Type B pancreatic cell (in vitro differentiated cells): Measurements from ENCODE around the gene ARNT2. TPM values are rescaled to one million over a fixed set of nuclear protein-coding genes. Genes with fewer than 3 reads are reported as not detected.

ENCODE experiments used
- DNase-seq: peaks from one replicate; pipeline ENCODE4 v3.0.0; 2021; ENCODE audit warnings: mixed read lengths; ENCODE audit not compliant: unreplicated experiment; ENCODE audit errors: extremely low spot score
- H3K27ac Mint-ChIP-seq: 2 replicates; pipeline ENCODE4 v1.8.0; 2021; ENCODE audit warnings: mild to moderate bottlenecking, mixed read lengths
- H3K27me3 Mint-ChIP-seq: 2 replicates; pipeline ENCODE4 v1.8.0; 2021; ENCODE audit warnings: mixed read lengths
- H3K36me3 Mint-ChIP-seq: 2 replicates; pipeline ENCODE4 v1.8.0; 2021; ENCODE audit warnings: mixed read lengths
- H3K4me1 Mint-ChIP-seq: one replicate; pipeline ENCODE4 v1.8.0; 2021; ENCODE audit warnings: mixed read lengths; ENCODE audit not compliant: unreplicated experiment
- H3K4me3 Mint-ChIP-seq: 2 replicates; pipeline ENCODE4 v1.8.0; 2021; ENCODE audit warnings: mild to moderate bottlenecking, mixed read lengths
- H3K9me3 Mint-ChIP-seq: 2 replicates; pipeline ENCODE4 v1.8.0; 2021; ENCODE audit warnings: mixed read lengths
- CTCF ChIP-seq: fragments of 200-600 bp; sonication (generic); conservative IDR thresholded peaks from 2 replicates; pipeline ENCODE4 v1.5.0; 2021; ENCODE audit warnings: antibody characterized with exemption, mild to moderate bottlenecking
- total RNA-seq: library from RNA; stranded (reverse); gene quantifications from 2 replicates; pipeline ENCODE4 v1.2.1, GENCODE V29; 2021; ENCODE audit warnings: low replicate concordance

The ARNT2 gene
- total RNA-seq, 1 donor from 2014 or later, result 22.4 TPM

- Mint-ChIP-seq H3K9me3 (no peaks in the 10 kb centered on the region), H3K27ac (no peak overlapping the region), H3K27me3 (no peaks in the 10 kb centered on the region), H3K4me1 (peaks cover 29% of the 10 kb centered on the region), H3K36me3 (peaks cover 13% of the 10 kb centered on the region), H3K4me3 (no peak overlapping the region)
- no peak for DNase-seq
- no peak for TF ChIP-seq CTCF
These were observed 87.1 kb downstream of the ARNT2 start for GRCh38 chr15:80491163-80491847.

- no peak for DNase-seq
- TF ChIP-seq CTCF, result no peak
- no peak overlapping the region for H3K4me3 Mint-ChIP-seq
- no peaks in the 10 kb centered on the region for H3K9me3 Mint-ChIP-seq
- no peaks in the 10 kb centered on the region for H3K27me3 Mint-ChIP-seq
- no peak overlapping the region for H3K27ac Mint-ChIP-seq
- H3K4me1 Mint-ChIP-seq, result peaks cover 29% of the 10 kb centered on the region
- H3K36me3 Mint-ChIP-seq, result peaks cover 15% of the 10 kb centered on the region
These were observed 88.2 kb downstream of the ARNT2 start for GRCh38 chr15:80492409-80492808.

GRCh38 chr15:80492874-80493273 lies 88.7 kb downstream of the ARNT2 start:
- no peak overlapping the region for H3K4me3 Mint-ChIP-seq
- no peak for TF ChIP-seq CTCF
- H3K27ac Mint-ChIP-seq, result no peak overlapping the region
- no peak for DNase-seq
- no peaks in the 10 kb centered on the region for H3K27me3 Mint-ChIP-seq
- peaks cover 29% of the 10 kb centered on the region for H3K4me1 Mint-ChIP-seq
- H3K36me3 Mint-ChIP-seq, result peaks cover 15% of the 10 kb centered on the region
- H3K9me3 Mint-ChIP-seq, result no peaks in the 10 kb centered on the region

GRCh38 chr15:80494351-80494751 lies 90.2 kb downstream of the ARNT2 start:
- peak overlapping the region; percentile 4 for H3K27ac Mint-ChIP-seq

GRCh38 chr15:80494756-80495155 lies 90.6 kb downstream of the ARNT2 start:
- peaks cover 25% of the 10 kb centered on the region for H3K4me1 Mint-ChIP-seq
- peak overlapping the region; percentile 4 for H3K27ac Mint-ChIP-seq
- H3K4me3 Mint-ChIP-seq, result no peak overlapping the region
- H3K36me3 Mint-ChIP-seq, result peaks cover 15% of the 10 kb centered on the region
- no peak for DNase-seq
- no peak for TF ChIP-seq CTCF
- H3K27me3 Mint-ChIP-seq, result no peaks in the 10 kb centered on the region
- H3K9me3 Mint-ChIP-seq, result no peaks in the 10 kb centered on the region

More at GRCh38 chr15:80494351-80494751, 90.2 kb downstream of the ARNT2 start:
- no peaks in the 10 kb centered on the region for H3K27me3 Mint-ChIP-seq
- no peak overlapping the region for H3K4me3 Mint-ChIP-seq
- peaks cover 15% of the 10 kb centered on the region for H3K36me3 Mint-ChIP-seq
- no peak for TF ChIP-seq CTCF
- H3K4me1 Mint-ChIP-seq, result peaks cover 25% of the 10 kb centered on the region
- H3K9me3 Mint-ChIP-seq, result no peaks in the 10 kb centered on the region
- no peak for DNase-seq
